Left cardiac atrium (tissue), 4 donors: ENCODE data around the gene XPA. TPM values are rescaled to one million over a fixed set of nuclear protein-coding genes. Genes with fewer than 3 reads are reported as not detected.
"Not testable (repeated sequence)": the region's sequence is repeated elsewhere in the genome, so short reads cannot be mapped to it uniquely, and the experiment has no call there.

ENCODE experiments used
- ATAC-seq, 2 donors: fragments of 200-7000 bp; cut with Tn5 transposase; one replicate each; pipeline ENCODE4 v1.9.1; 2020; ENCODE audit warnings: mild to moderate bottlenecking in 2 of 2, moderate library complexity in 2 of 2
- DNase-seq: peaks from one replicate; pipeline ENCODE4 v3.0.0-alpha.2; 2020
- intact Hi-C, 2 donors: fragments of 100-400 bp; cut with DNase I; formaldehyde crosslinking; loops; one replicate each; pipeline versions ENCODE4 v1.14.1 to v1.15.1; 2022 to 2023
- total RNA-seq, 2 donors: library from RNA; stranded (reverse); fragmentation: NEBNext Ultra II Directional; extraction: Animal tissue kit (Norgen Biotek cat#: 25700); gene quantifications; one replicate each; pipeline ENCODE4 v1.2.1, GENCODE V29; 2021
- donor health status: DM: no; HTN: yes; CAD: no.
- donor health status: DM: no; HTN: yes; CAD: no; lungs with severe emphysema.
- donor health status: DM: yes; HTN: yes; CAD: no.
- donor health status: Dilated cardiomyopathy.

The XPA gene
- total RNA-seq, 2 donors from 2014 or later: 5.7 to 14.2 TPM

DNA sequence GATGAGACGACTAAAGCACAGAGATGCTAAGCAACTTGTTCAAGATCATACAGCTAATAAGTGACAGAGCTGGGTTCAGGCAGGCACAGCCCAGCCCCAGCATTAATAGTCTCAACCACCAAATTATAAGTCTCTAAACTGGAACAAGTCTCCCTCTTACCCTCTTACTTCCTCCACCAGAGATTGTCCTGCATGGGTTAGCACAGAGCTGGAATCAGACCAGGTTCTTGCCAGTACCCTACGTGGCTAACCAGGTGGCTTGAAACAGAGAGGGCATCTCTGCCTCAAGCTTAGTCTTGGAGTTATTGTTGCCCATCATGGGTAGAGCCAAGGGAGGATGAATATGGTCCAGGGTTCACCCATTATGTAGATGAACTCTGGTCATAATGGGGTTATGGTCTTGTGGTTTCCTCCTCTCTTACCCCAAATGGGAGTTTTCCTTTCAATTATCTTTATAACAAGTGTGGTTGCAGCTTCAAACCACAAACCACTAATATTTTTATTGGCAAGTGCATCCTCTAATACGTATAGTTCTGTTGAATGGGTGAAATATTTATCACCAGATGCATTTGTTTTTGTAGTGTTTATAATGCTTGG is 8.3 kb upstream of the XPA start:
- ATAC-seq (no peak), DNase-seq (no peak)
- intact Hi-C loops: no loop called here

GRCh38 chr9:97704851-97705250 is 7.7 kb upstream of the XPA start:
- no peak for ATAC-seq
- intact Hi-C loops: no loop called here

GRCh38 chr9:97704345-97704677 is 7.2 kb upstream of the XPA start:
- DNase-seq: no peak
- no peak for ATAC-seq
- intact Hi-C loops: no loop called here

More at GRCh38 chr9:97704851-97705250, 7.7 kb upstream of the XPA start:
- no peak for DNase-seq

- ATAC-seq: peak in 1 of 2 donors; percentile 92
- intact Hi-C loops: no loop called here
Measured at GRCh38 chr9:97703437-97704344, 6.6 kb upstream of the XPA start.

DNA sequence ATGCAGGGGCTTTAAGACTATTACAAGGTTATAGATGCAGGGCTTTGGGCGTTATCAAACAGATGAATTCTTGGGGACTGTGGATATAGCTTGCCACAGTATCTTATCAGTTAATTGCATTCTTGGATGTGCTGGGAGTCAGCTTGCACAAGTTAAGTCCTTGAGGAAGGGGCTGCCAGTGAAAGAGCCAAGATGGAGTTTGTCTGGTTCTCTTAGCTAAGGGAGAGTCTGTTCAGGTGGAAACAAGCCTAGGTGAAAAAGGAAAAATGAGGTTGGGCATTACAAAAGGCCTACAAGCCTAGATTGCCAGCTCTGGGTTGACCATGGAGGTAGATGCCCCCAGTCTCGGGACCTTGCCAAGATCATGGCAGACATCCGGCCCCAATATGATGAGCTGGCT is 2.7 kb upstream of the XPA start:
- DNase-seq, intact Hi-C loops, ATAC-seq: not testable (repeated sequence)

More at GRCh38 chr9:97703437-97704344, 6.6 kb upstream of the XPA start:
- no peak for DNase-seq

GRCh38 chr9:97699281-97699680 is 2.1 kb upstream of the XPA start:
- intact Hi-C loops, ATAC-seq, DNase-seq: not testable (repeated sequence)

- ATAC-seq (no peak), DNase-seq (no peak)
- intact Hi-C loops: no loop called here
Measured at GRCh38 chr9:97698865-97699264, 1.7 kb upstream of the XPA start.

DNA sequence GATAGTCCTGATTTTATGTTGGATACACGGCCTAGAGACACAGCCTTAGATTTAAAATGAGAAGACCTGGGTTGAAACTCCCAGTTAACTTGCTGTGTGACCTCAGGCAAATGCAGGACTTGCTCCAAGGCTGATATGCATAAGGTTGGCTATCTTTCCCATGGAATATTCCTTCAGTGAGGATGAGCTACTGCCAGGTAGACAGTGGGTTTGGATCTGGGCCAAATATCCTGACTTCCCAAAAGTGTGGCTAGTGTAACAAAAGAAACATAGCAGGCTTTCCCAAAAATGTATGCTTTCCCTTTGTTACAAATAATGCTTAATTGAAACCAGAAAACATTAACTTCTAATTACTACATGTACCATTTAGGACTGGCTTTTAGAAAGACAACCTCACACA is 697 bp upstream of the XPA start:
- intact Hi-C loops: no loop called here
- DNase-seq (no peak), ATAC-seq (no peak)

GRCh38 chr9:97695995-97696802 is 941 bp downstream of the XPA start:
- ATAC-seq: peak in 1 of 2 donors; percentile 6
- no peak for DNase-seq
- intact Hi-C loops: no loop called here

DNA sequence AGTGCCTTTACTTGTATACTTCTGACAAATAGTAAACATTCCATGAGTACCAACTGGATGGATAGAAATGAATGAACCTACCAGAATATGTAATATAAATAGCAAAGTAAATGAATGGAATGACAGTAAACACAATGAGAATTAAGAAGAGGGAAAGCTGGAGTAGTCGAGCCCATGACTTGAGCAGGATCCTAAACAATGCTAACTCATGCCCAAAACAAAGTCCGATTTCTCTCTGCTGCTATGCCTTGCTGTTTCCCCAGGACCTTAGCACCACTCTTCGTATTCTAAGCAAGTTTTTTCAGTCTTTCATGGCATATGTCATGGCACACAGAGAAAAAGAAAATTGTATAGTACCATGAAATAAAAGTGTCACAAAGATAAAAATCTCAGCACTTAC is 1.8 kb downstream of the XPA start:
- no peak for DNase-seq
- no peak for ATAC-seq
- intact Hi-C loops: no loop called here

GRCh38 chr9:97694769-97695168 is 2.4 kb downstream of the XPA start:
- ATAC-seq (no peak), DNase-seq (no peak)
- intact Hi-C loops: no loop called here

- no peak for DNase-seq
- no peak for ATAC-seq
- intact Hi-C loops: no loop called here
Measured at GRCh38 chr9:97689401-97690180, 7.5 kb downstream of the XPA start.

GRCh38 chr9:97688654-97689053 is 8.5 kb downstream of the XPA start:
- intact Hi-C loops: no loop called here
- no peak for DNase-seq
- ATAC-seq: no peak

DNA sequence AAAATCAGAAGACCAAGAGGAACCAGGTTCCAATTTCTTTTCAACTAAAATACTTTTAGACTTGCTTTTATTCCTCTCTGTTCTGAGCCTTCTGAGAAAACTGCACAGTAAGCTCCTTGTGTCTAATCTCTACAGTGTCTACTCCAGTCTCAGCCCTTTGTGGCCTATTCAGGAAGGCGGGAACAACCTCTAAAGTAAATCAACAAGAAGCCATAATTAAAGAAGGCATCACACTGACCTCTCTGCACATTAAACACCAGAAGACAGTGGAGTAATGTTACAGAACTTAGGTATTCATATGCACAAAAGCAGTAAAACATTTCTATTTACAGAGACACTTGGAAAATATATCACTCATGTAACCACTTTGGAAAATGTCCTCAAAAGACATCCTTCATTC is 14.9 kb downstream of the XPA start:
- no peak for DNase-seq
- ATAC-seq: no peak
- intact Hi-C loops: no loop called here

GRCh38 chr9:97675655-97676054 is 21.5 kb downstream of the XPA start:
- ATAC-seq (no peak), DNase-seq (no peak)
- intact Hi-C loops: no loop called here

GRCh38 chr9:97673922-97674321 is 23.2 kb downstream of the XPA start:
- DNase-seq (no peak), ATAC-seq (no peak)
- intact Hi-C loops: no loop called here

DNA sequence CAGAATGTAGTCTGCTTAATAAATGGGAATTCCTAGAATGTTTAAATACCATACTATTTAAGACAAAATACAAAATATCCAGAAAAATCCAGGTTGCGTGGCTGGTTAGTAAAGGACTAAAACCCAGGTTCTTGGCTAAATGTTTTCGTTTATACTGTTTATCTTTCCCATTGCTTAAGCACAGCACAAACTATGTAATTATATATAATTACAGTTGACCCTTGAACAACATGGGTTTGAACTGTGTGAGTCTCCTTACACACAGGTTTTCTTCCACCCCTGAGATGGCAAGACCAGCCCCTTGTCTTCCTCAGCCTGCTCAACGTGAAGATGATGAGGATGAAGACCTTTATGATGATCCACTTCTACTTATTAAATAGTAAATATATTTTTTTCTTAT is 24.7 kb downstream of the XPA start:
- intact Hi-C loops: no loop called here
- DNase-seq (no peak), ATAC-seq (no peak)

DNA sequence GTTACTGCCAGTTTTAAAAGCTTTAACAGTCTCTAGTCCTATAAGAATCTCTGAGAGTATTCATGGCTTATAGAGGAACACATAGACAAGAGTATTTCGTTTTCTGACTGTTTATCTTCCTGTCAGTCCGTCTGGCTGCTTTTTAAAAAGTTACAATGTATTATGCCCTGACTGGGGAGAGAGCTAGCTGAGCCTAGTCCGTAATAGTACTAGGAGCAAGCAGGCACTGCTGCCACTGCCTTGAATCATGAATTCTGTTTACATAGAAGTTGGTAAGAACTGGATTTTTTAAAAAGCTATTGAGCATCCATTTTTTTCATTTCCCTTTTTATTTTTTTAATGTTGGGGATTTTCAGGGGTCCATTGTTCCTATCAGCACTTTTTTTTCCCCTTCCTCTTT is 26.6 kb downstream of the XPA start:
- no peak for DNase-seq
- intact Hi-C loops: no loop called here
- no peak for ATAC-seq

GRCh38 chr9:97668485-97668884 is 28.7 kb downstream of the XPA start:
- ATAC-seq (no peak), DNase-seq (no peak)
- intact Hi-C loops: no loop called here
